HepG2 (cell line): ENCODE data around the gene ELFN1. TPM values are rescaled to one million over a fixed set of nuclear protein-coding genes. Genes with fewer than 3 reads are reported as not detected.

Experiments used
- E2F1 ChIP-seq: sonication (generic); formaldehyde crosslinking; IDR thresholded peaks from 2 replicates; pipeline ENCODE4 v1.5.0; 2020; ENCODE audit warnings: missing genetic modification reagents
- FOXO4 ChIP-seq: sonication (generic); formaldehyde crosslinking; conservative IDR thresholded peaks from 2 replicates; pipeline ENCODE4 v1.8.1; 2023; ENCODE audit warnings: missing genetic modification reagents
- HNRNPL ChIP-seq: fragments of 200-400 bp; formaldehyde crosslinking; IDR thresholded peaks from 2 replicates; pipeline ENCODE4 v1.6.1; 2017; ENCODE audit warnings: mild to moderate bottlenecking, low read depth, low read length
- JUNB ChIP-seq: sonication (generic); formaldehyde crosslinking; IDR thresholded peaks from 2 replicates; pipeline ENCODE4 v1.8.0; 2022; ENCODE audit warnings: missing genetic modification reagents, mild to moderate bottlenecking, borderline replicate concordance
- RNF2 ChIP-seq: fragments of 450-650 bp; conservative IDR thresholded peaks from 2 replicates; pipeline ENCODE4 v1.6.1; 2016; ENCODE audit warnings: low read depth
- SIX1 ChIP-seq: sonication (generic); formaldehyde crosslinking; IDR thresholded peaks from 2 replicates; pipeline ENCODE4 v1.4.0; 2020; ENCODE audit warnings: missing genetic modification reagents, borderline replicate concordance
- TEF ChIP-seq: sonication (generic); formaldehyde crosslinking; IDR thresholded peaks from 2 replicates; pipeline ENCODE4 v1.5.0; 2020; ENCODE audit warnings: missing genetic modification reagents
- ZNF512B ChIP-seq: sonication (generic); formaldehyde crosslinking; IDR thresholded peaks from 2 replicates; pipeline ENCODE4 v1.5.1; 2020; ENCODE audit warnings: missing genetic modification reagents, mild to moderate bottlenecking, borderline replicate concordance
- polyA plus RNA-seq, 8 experiments: library from polyadenylated mRNA; depleted of rRNA in 3 of 8; stranded (reverse) in 7 of 8; unstranded in 1 of 8; fragments of >200 nt; fragmentation: Illumina TruSeq in 4 of 8; extraction: Trizol in 4 of 8; gene quantifications; 2 replicates each; pipeline versions ENCODE4 v1.2.1 to v1.2.3, GENCODE V29; 2011 to 2016; ENCODE audit warnings: low read depth in 4 of 8, missing spikeins in 1 of 8, mixed read lengths in 1 of 8; ENCODE audit not compliant: insufficient read depth in 1 of 8
- total RNA-seq, 5 experiments: library from RNA; depleted of rRNA; stranded (reverse); fragments of >200 nt; fragmentation: Illumina TruSeq; extraction: Trizol; gene quantifications; 2 replicates each; pipeline ENCODE4 v1.2.3, GENCODE V29; 2016; ENCODE audit warnings: low read depth in 1 of 5

Gene ELFN1
- total and polyA plus RNA-seq, 2 of the 13 experiments (the other 11 are each of a cell fraction or from before 2014, with no cell fraction given), result 0.13 to 0.18 TPM

GRCh38 chr7:1691096-1691495 lies 21.0 kb downstream of the ELFN1 start (continued):
- TF ChIP-seq TEF (CRISPR knock-in tag), result no peak
- no peak for TF ChIP-seq SIX1
- no peak for TF ChIP-seq FOXO4 (CRISPR knock-in tag)
- TF ChIP-seq E2F1, result no peak
- TF ChIP-seq ZNF512B (CRISPR knock-in tag), result no peak
- no peak for TF ChIP-seq RNF2
- no peak for TF ChIP-seq JUNB (CRISPR knock-in tag)
- no peak for TF ChIP-seq HNRNPL
- TF ChIP-seq, all 625 proteins: peak for 0
